HG03460 (cell line): ENCODE measurements around the gene ATP6V0A1.
"Not testable (repeated sequence)": the region's sequence is repeated elsewhere in the genome, so short reads cannot be mapped to it uniquely, and the experiment has no call there.

Source experiments
- ATAC-seq: cut with Tn5 transposase; IDR thresholded peaks from one replicate; pipeline ENCODE4 v1.9.1; 2021; ENCODE audit not compliant: unreplicated experiment

Gene ATP6V0A1

GRCh38 chr17:42537156-42537805 lies 78.6 kb downstream of the ATP6V0A1 start:
- no peak for ATAC-seq

GRCh38 chr17:42537826-42538451 lies 79.3 kb downstream of the ATP6V0A1 start:
- ATAC-seq, result no peak

DNA sequence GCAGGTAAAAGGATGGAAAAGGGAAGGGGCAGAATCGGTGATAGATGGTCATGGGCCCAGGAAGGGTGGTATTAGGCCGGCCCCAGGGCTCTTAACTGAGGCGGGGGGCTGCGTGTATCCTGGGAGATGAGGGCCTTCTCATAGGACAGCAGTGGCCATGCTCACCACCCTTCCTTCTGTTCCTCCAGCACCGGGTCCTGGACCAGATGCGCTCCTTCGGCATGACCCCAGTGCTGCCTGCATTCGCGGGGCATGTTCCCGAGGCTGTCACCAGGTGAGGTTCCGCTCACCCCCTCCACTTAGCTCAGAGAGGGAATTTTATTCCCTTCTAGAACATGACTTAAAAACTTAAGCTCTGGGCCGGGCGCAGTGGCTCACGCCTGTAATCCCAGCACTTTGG lies 79.8 kb downstream of the ATP6V0A1 start:
- no peak for ATAC-seq

DNA sequence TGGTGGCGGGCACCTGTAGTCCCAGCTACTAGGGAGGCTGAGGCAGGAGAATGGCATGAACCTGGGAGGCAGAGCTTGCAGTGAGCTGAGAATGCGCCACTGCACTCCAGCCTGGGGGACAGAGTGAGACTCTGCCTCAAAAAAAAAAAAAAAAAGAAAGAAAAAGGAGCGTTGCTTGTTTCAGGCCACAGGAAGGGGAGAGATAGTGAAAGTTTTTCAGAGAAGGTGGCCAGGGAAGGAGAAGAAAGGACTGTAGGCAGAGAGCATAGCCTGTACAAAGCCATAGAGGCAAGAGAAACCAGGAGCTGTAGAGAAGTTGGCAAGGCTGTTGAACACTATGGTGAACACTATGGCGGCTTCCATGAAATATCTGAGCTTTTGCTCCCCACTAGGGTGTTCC lies 81.9 kb downstream of the ATP6V0A1 start:
- not testable (repeated sequence) for ATAC-seq

GRCh38 chr17:42541041-42541833 lies 82.6 kb downstream of the ATP6V0A1 start:
- no peak for ATAC-seq

- no peak for ATAC-seq
Measured at GRCh38 chr17:42543190-42544079, 84.8 kb downstream of the ATP6V0A1 start.

- ATAC-seq, result no peak
Measured at GRCh38 chr17:42544874-42545283, 86.2 kb downstream of the ATP6V0A1 start.

DNA sequence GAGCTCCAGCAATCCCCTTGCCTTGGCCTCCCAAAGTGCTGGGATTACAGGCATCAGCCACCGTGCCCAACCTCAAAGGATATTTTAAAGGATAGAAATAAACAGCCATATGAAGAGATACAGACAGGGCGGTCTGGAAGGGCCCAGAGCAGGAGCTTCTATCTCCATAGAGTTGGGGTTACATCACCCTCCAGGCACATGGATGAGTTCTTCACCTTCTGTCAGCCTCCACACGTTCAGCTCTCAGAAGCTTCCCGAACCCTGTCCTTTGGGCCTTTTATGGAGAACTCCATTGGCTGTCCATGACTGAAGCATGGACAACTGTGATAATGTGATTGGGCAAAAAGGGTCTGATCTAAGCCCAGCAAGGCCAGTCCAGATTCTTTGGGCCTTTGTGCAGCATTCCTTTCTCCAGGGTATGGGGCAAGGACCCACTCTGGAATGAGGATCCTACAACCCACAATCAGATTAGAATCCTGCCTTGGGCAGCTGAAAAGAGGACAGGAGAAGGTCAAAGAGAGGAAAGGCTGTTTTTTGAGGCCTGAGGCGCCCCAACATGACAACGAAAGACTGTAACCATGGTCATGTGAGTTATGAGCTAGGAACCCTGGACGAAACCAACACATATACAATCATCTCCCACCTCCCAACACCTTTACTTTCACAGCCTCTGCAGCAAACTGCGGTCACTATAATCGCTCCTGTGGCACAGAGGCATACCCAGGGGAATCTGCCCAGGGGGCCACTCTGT lies 87.3 kb downstream of the ATP6V0A1 start:
- ATAC-seq, result not testable (repeated sequence)

DNA sequence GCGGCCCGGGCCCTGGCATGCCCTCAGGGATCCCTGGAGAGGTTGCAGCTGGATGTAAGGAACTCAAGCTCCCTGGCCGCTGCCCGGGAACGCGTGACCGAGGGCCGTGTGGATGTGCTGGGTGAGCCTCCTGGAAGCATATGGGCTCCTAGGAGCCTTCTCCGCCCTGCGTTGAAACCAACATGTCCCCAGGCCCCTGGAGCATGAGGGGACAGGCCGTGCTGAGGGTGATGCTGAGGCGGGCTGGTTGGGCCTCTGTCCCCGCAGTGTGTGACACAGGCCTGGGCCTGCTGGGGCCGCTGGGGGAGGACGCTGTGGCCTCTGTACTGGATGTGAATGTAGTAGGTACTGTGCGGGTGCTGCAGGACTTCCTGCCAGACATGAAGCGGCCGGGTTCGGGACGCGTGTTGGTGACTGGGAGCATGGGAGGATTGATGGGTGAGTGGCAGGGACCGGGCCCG lies 88.4 kb downstream of the ATP6V0A1 start:
- no peak for ATAC-seq

DNA sequence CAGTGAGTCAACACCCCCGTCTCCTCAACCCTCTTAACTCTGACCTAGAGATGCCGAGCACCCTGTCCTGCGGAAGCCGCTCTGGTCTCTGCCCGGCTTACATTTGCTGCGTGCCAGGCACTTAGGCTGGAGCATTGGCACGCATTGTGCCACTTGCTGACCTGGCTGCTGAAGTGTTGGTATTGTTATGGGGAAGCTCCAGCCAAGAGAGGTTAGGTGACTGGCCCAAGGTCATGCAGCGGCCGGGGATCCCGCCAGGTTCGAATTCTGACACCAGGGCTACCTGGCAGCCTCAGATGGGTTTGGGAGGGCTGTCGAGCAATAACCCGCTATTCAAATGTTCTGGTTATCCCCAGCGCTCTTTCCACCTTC lies 89.0 kb downstream of the ATP6V0A1 start:
- ATAC-seq, result no peak

- ATAC-seq, result no peak
Measured at GRCh38 chr17:42548070-42548837, 89.6 kb downstream of the ATP6V0A1 start.

GRCh38 chr17:42548993-42549755 lies 90.5 kb downstream of the ATP6V0A1 start:
- ATAC-seq, result no peak

DNA sequence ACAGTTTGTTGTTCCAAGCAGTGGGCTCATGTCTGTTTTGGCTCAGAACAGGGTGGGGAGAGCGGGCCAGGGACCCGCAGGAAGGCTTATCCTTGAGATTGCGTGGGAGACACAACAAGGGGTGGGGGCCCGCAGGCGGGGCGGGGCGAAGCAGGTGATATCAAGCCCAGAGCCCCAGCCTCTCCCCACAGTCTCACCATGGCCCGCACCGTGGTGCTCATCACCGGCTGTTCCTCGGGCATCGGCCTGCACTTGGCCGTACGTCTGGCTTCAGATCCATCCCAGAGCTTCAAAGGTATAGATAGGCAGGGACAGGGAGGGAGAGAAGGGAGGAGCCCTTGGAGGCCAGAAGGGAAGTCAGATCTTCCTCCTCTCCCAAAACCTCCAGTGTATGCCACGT lies 94.1 kb downstream of the ATP6V0A1 start, which contains the start of gene HSD17B1:
Gene HSD17B1, plus strand, starts transcription at position 188 of the 400 bp plus-strand sequence. Its CDS starts 11 bp downstream, at position 199.
- not testable (repeated sequence) for ATAC-seq

DNA sequence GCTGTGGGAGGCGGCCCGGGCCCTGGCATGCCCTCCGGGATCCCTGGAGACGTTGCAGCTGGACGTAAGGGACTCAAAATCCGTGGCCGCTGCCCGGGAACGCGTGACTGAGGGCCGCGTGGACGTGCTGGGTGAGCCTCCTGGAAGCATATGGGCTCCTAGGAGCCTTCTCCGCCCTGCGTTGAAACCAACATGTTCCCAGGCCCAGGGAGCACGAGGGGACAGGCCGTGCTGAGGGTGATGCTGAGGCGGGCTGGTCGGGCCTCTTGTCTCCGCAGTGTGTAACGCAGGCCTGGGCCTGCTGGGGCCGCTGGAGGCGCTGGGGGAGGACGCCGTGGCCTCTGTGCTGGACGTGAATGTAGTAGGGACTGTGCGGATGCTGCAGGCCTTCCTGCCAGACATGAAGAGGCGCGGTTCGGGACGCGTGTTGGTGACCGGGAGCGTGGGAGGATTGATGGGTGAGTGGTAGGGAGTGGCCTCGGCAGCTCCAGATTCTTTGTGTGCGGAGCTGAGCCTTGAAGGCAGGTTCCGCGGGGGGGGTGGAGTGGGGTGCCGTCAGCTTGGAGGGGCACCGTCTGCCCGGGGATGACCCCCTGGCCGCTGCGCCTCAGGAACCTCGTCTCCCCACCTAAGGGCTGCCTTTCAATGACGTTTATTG lies 94.6 kb downstream of the ATP6V0A1 start:
- no peak for ATAC-seq

DNA sequence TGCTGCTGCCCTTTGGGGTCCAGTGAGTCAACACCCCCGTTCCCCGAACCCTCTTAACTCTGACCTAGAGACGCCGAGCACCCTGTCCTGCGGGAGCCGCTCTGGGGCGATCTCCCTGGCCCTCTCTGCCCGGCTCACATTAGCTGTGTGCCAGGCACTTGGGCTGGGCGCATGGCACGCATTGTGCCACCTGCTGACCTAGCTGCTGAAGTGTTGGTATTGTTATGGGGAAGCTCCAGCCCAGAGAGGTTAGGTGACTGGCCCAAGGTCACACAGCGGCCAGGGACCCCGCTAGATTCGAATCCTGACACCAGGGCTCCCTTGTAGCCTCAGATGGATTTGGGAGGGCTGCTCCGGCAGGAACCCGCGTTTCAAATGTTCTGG lies 95.2 kb downstream of the ATP6V0A1 start:
- no peak for ATAC-seq

GRCh38 chr17:42554250-42555121 lies 95.8 kb downstream of the ATP6V0A1 start:
- ATAC-seq, result peak; percentile 88

DNA sequence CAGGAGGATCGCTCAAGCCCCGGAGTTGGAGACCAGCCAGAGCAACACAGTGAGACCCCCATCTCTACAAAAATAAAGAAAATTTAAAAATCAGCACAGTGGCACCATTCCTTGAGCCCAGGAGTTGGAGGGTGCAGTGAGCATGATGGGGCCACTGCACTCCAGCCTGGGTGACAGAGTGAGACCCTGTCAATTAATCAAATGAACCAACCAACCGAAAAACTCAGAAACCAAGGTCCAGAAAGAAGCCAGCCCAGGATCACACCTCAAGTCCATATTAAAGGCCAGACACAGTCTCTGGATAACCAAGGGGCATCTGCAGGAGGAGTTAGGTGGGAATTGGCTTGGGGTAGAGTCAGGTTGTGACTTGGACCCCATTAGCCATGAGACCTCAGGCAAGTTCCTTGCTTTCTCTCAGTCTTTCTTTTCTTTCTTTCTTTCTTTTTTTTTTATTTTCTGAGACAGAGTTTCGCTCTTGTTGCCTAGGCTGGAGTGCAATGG lies 96.5 kb downstream of the ATP6V0A1 start:
- no peak for ATAC-seq
